GM20000 (cell line): ENCODE results near the gene LRRC42.
"Not testable (repeated sequence)": the region's sequence is repeated elsewhere in the genome, so short reads cannot be mapped to it uniquely, and the experiment has no call there.

Experiments
- DNase-seq: peaks from one replicate; pipeline ENCODE4 v3.0.0; 2012; ENCODE audit warnings: low spot score
- CTCF ChIP-seq: IDR thresholded peaks from 2 replicates; pipeline ENCODE4 v1.5.1; 2012; ENCODE audit warnings: mild to moderate bottlenecking, control low read depth; ENCODE audit errors: extremely low read depth, missing control alignments

The LRRC42 gene

DNA sequence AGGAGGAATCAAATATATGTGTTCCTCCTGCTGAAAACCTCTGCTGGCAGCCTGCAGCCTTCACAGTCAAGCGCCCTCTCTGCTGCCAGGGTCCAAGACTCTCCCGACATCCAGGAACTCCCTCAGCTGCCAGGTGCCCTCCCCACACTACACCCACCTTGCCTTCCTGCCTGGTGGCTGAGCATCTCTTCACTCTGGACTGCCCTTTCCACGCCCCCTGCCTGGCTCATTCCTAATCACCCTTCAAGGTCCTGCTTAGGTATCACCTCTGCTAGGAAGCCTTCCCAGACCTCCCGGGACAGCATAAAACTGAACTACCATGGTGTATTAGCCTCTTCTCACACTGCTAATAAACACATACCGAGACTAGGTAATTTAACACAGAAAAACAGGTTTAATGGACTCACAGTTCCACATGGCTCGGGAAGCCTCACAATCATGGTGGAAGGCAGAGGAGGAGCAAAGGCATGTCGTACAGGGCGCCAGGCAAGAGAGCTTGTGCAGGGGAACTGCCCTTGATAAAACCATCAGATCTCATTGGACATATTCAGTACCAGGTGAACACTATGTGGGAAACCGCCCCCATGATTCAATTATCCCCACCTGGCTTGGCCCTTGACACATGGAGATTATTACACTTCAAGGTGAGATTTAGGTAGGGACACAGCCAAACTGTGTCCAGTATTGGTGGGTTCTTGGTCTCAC, 56.5 kb downstream of the LRRC42 start:
- no peak for TF ChIP-seq CTCF

GRCh38 chr1:54003249-54003646, 57.1 kb downstream of the LRRC42 start:
- no peak for DNase-seq
- TF ChIP-seq CTCF: no peak

More for the DNA sequence above, 56.5 kb downstream of the LRRC42 start:
- no peak for DNase-seq

DNA sequence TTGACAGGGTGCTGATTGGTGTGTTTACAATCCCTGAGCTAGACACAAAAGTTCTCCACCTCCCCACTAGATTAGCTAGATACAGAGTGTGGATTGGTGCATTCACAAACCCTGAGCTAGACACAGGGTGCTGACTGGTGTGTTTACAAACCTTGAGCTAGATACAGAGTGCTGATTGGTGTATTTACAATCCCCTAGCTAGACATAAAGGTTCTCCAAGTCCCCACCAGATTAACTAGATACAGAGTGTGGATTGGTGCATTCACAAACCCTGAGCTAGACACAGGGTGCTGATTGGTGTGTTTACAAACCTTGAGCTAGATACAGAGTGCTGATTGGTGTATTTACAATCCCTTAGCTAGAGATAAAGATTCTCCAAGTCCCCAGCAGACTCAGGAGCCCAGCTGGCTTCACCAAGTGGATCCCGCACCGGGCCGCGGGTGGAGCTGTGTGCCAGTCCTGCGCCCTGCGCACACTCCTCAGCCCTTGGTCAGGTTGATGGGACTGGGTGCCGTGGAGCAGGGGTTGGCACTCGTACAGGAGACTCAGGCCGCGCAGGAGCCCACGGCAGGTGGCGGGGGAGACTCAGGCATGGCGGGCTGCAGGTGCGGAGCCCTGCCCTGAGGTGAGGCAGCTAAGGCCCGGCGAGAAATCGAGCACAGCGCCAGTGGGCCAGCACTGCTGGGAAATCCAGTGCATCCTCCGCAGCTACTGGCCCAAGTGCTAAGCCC, 57.8 kb downstream of the LRRC42 start:
- not testable (repeated sequence) for DNase-seq

GRCh38 chr1:54004481-54005049, 58.4 kb downstream of the LRRC42 start:
- DNase-seq: no peak
- TF ChIP-seq CTCF: no peak

- no peak for TF ChIP-seq CTCF
- peak; percentile 16 for DNase-seq
Measured at GRCh38 chr1:54006508-54006907, 60.4 kb downstream of the LRRC42 start.

- no peak for TF ChIP-seq CTCF
- peak; percentile 10 for DNase-seq
Measured at GRCh38 chr1:54007613-54008012, 61.5 kb downstream of the LRRC42 start.

DNA sequence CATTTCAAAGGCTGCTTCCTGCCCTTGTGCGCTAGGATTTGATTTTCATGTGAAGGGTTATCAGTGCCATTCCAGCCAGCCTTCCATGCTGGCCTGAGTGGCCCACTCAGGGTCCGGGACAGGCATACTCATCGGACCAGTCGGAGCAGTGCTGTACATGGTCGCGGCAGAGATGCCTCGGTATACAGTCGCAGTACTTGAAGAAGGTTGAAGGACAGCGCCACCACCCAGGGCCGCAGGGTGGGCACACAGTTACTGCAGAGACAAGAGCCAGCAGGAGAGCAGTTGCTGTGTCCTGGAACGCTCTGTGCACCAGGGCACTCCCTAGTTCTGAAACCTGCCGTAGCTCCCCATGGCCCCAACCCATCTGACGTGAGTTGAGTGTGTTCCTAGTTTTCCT, 62.7 kb downstream of the LRRC42 start:
- no peak for TF ChIP-seq CTCF

More for the DNA sequence above, 62.7 kb downstream of the LRRC42 start:
- DNase-seq: peak; percentile 4
